HepG2 (cell line): Measurements from ENCODE around the gene SPATA33. TPM values are rescaled to one million over a fixed set of nuclear protein-coding genes. Genes with fewer than 3 reads are reported as not detected.
A peak's percentile ranks its signal among the peaks of the same experiment; 100 is the strongest.

Experiments used
- ATAC-seq: fragments of 200-7000 bp; cut with Tn5 transposase; 3 replicates; pipeline ENCODE4 v1.9.1; 2020; ENCODE audit warnings: mild to moderate bottlenecking, moderate library complexity
- BruUV-seq: library from RNA; stranded (reverse); fragments of 400-500 nt; replicated peaks from 2 replicates; lab custom pipeline; 2021; lab: Mats Ljungman, UMichigan
- CTCF ChIA-PET: fragments of 300-600 bp; formaldehyde crosslinking; extraction: SDS; loops from one replicate; lab custom pipeline; 2021; ENCODE audit warnings: low total read pairs, inconsistent platforms, low intra/inter-chr PET ratio; lab: Yijun Ruan, JAX
- POLR2A ChIA-PET: fragments of 350-600 bp; sonication (Branson Sonifier 250); formaldehyde crosslinking; loops from one replicate; lab custom pipeline; 2020; ENCODE audit warnings: antibody characterized with exemption, inconsistent platforms; lab: Yijun Ruan, JAX
- DNase-seq: peaks from one replicate; pipeline ENCODE4 v3.0.0-alpha.2; 2015; ENCODE audit warnings: low spot score
- FAIRE-seq: peaks from 3 replicates; lab custom pipeline; 2011; peaks lifted over from hg19 to GRCh38; lab: Jason Lieb, UNC
- H2AFZ ChIP-seq: one replicate; pipeline ENCODE4 v1.6.1; 2011; ENCODE audit warnings: low read length, inconsistent platforms
- H3K27ac ChIP-seq: fragments of 300-600 bp; 3 replicates; pipeline ENCODE4 v1.8.0; 2011; ENCODE audit warnings: mixed run types, mild to moderate bottlenecking, mixed read lengths, low read length, inconsistent platforms; ENCODE audit not compliant: insufficient read depth; ENCODE audit errors: extremely low read length
- H3K27me3 ChIP-seq, 2 experiments: fragments of 200-600 bp in 1 of 2; 2 replicates in 1 of 2; 3 replicates in 1 of 2; pipeline versions ENCODE4 v1.6.0 to v1.8.0; 2011; ENCODE audit warnings: low read length in 2 of 2, mild to moderate bottlenecking in 2 of 2, moderate library complexity in 2 of 2, inconsistent platforms in 1 of 2; ENCODE audit not compliant: insufficient read depth in 2 of 2, control insufficient read depth in 1 of 2
- H3K36me3 ChIP-seq, 2 experiments: fragments of 200-600 bp in 1 of 2; replicated peaks in 1 of 2; 2 replicates in 1 of 2; 3 replicates in 1 of 2; pipeline versions ENCODE4 v1.5.1 to v1.8.0; 2011; ENCODE audit warnings: low read length in 2 of 2, inconsistent platforms in 1 of 2; ENCODE audit not compliant: insufficient read depth in 2 of 2, control insufficient read depth in 1 of 2
- H3K4me1 ChIP-seq: 2 replicates; pipeline ENCODE4 v1.5.1; 2012; ENCODE audit warnings: low read length, inconsistent platforms; ENCODE audit not compliant: insufficient read depth
- H3K4me2 ChIP-seq: 2 replicates; pipeline ENCODE4 v1.6.0; 2011; ENCODE audit warnings: low read depth, low read length, inconsistent platforms
- H3K4me3 ChIP-seq, 3 experiments: fragments of 200-600 bp in 1 of 3; sonication (generic), shearing (Covaris generic) in 1 of 3; replicated peaks in 1 of 3; 2 replicates each; pipeline ENCODE4 v1.5.1; 2011 to 2016; ENCODE audit warnings: low read length in 3 of 3, inconsistent platforms in 2 of 3, low read depth in 2 of 3, mild to moderate bottlenecking in 2 of 3, control low read depth in 1 of 3, mixed read lengths in 1 of 3; ENCODE audit not compliant: insufficient read depth in 1 of 3
- H3K79me2 ChIP-seq: one replicate; pipeline ENCODE4 v1.6.1; 2011; ENCODE audit warnings: low read length, inconsistent platforms; ENCODE audit not compliant: insufficient read depth
- H3K9ac ChIP-seq: 2 replicates; pipeline ENCODE4 v1.6.0; 2011; ENCODE audit warnings: mild to moderate bottlenecking, low read depth, low read length, inconsistent platforms; ENCODE audit not compliant: insufficient read depth
- H3K9me3 ChIP-seq: 2 replicates; pipeline ENCODE4 v1.5.1; 2012; ENCODE audit warnings: mild to moderate bottlenecking, low read length
- H4K20me1 ChIP-seq: 2 replicates; pipeline ENCODE4 v1.6.0; 2011; ENCODE audit warnings: inconsistent platforms, mild to moderate bottlenecking, low read length, moderate library complexity; ENCODE audit not compliant: insufficient read depth
- HNF4A ChIP-seq: sonication (generic); formaldehyde crosslinking; IDR thresholded peaks from 2 replicates; pipeline ENCODE4 v1.4.0; 2020; ENCODE audit warnings: missing genetic modification reagents
- NFRKB ChIP-seq: fragments of 450-650 bp; IDR thresholded peaks from 2 replicates; pipeline ENCODE4 v1.6.1; 2017
- PAXIP1 ChIP-seq: sonication (generic); formaldehyde crosslinking; conservative IDR thresholded peaks from 2 replicates; pipeline ENCODE4 v1.4.0; 2020; ENCODE audit warnings: mild to moderate bottlenecking, missing genetic modification reagents, moderate library complexity
- RELA ChIP-seq: sonication (generic); formaldehyde crosslinking; IDR thresholded peaks from 2 replicates; pipeline ENCODE4 v1.4.0; 2020; ENCODE audit warnings: missing genetic modification reagents
- SIN3B ChIP-seq: fragments of 150-350 bp; IDR thresholded peaks from 2 replicates; pipeline ENCODE4 v1.6.1; 2014; ENCODE audit warnings: low read length
- SNAI1 ChIP-seq: sonication (generic); formaldehyde crosslinking; IDR thresholded peaks from 2 replicates; pipeline ENCODE4 v1.5.0; 2020; ENCODE audit warnings: mild to moderate bottlenecking, missing genetic modification reagents, borderline replicate concordance
- TARDBP ChIP-seq: sonication (generic); formaldehyde crosslinking; IDR thresholded peaks from 2 replicates; pipeline ENCODE4 v1.8.0; 2022; ENCODE audit warnings: mild to moderate bottlenecking, missing genetic modification reagents
- ZBTB38 ChIP-seq: sonication (generic); formaldehyde crosslinking; IDR thresholded peaks from 2 replicates; pipeline ENCODE4 v1.5.1; 2020; ENCODE audit warnings: mild to moderate bottlenecking, missing genetic modification reagents
- ZHX2 ChIP-seq, 2 experiments: sonication (generic) in 1 of 2; formaldehyde crosslinking in 1 of 2; IDR thresholded peaks; 2 replicates each; pipeline versions ENCODE4 v1.6.1 to v1.9.0; 2014 to 2022; ENCODE audit warnings: antibody characterized with exemption in 1 of 2, borderline replicate concordance in 1 of 2, inconsistent platforms in 1 of 2, low read depth in 1 of 2, missing genetic modification reagents in 1 of 2
- ZNF687 ChIP-seq: sonication (generic); formaldehyde crosslinking; IDR thresholded peaks from 2 replicates; pipeline ENCODE4 v1.5.1; 2020; ENCODE audit warnings: mild to moderate bottlenecking, missing genetic modification reagents, moderate library complexity
- ZNF816 ChIP-seq: sonication (generic); formaldehyde crosslinking; IDR thresholded peaks from 2 replicates; pipeline ENCODE4 v1.8.0; 2022; ENCODE audit warnings: missing genetic modification reagents, mild to moderate bottlenecking, borderline replicate concordance
- WGBS: methylation state at CpG from one replicate; pipeline ENCODE4 v1.1.6; 2017; ENCODE audit warnings: low lambda C conversion rate; 5-methylcytosine and 5-hydroxymethylcytosine counted together
- in situ Hi-C: cut with HindIII; loops from 2 replicates; pipeline ENCODE4 v1.10.0; 2017; ENCODE audit warnings: low pct_unique_long_range_greater_than_20kb; ENCODE audit not compliant: extremely low pct_ligation_motif_present
- intact Hi-C: fragments of 100-400 bp; cut with micrococcal nuclease; formaldehyde crosslinking; loops from one replicate; pipeline ENCODE4 v1.10.0; 2022; ENCODE audit not compliant: unreplicated experiment
- polyA plus RNA-seq, 8 experiments: library from polyadenylated mRNA; depleted of rRNA in 3 of 8; stranded (reverse) in 7 of 8; unstranded in 1 of 8; fragments of >200 nt; fragmentation: Illumina TruSeq in 4 of 8; extraction: Trizol in 4 of 8; gene quantifications; 2 replicates each; pipeline versions ENCODE4 v1.2.1 to v1.2.3, GENCODE V29; 2011 to 2016; ENCODE audit warnings: low read depth in 4 of 8, missing spikeins in 1 of 8, mixed read lengths in 1 of 8; ENCODE audit not compliant: insufficient read depth in 1 of 8
- total RNA-seq, 5 experiments: library from RNA; depleted of rRNA; stranded (reverse); fragments of >200 nt; fragmentation: Illumina TruSeq; extraction: Trizol; gene quantifications; 2 replicates each; pipeline ENCODE4 v1.2.3, GENCODE V29; 2016; ENCODE audit warnings: low read depth in 1 of 5

The SPATA33 gene
- total and polyA plus RNA-seq, 2 of the 13 experiments (the other 11 are each of a cell fraction or from before 2014, with no cell fraction given), result 5.7 to 11.0 TPM

GRCh38 chr16:89668790-89669158, 11.1 kb downstream of the SPATA33 start:
- no peaks in the 10 kb centered on the region for H4K20me1 ChIP-seq
- CTCF ChIA-PET, result no interaction called here
- H3K79me2 ChIP-seq, result no peaks in the 10 kb centered on the region
- H3K4me3 ChIP-seq, result no peak overlapping the region
- no peak overlapping the region for H3K27ac ChIP-seq
- no peaks in the 10 kb centered on the region for H3K27me3 ChIP-seq
- intact Hi-C loops, result no loop called here
- peaks cover 12% of the 10 kb centered on the region; the same call in 1 of the 2 replicates for H3K9me3 ChIP-seq
- BruUV-seq, result no TSS peak
- no peak overlapping the region for H2AFZ ChIP-seq
- DNase-seq, result no peak
- POLR2A ChIA-PET, result interaction anchor here (1.0 to 1.6 kb wide), 2 partner anchors 24 to 32 kb away, joined by 3 to 4 read pairs; no protein-coding TSS in a partner anchor
- peaks cover 26% of the 10 kb centered on the region for H3K4me1 ChIP-seq
- in situ Hi-C loops, result no loop called here
- H3K4me2 ChIP-seq, result peak overlapping the region; percentile 21; the same call in 1 of the 2 replicates
- peak; percentile 51 for ATAC-seq
- H3K36me3 ChIP-seq, result peaks cover 3 to 5% of the 10 kb centered on the region in 2 experiments; a peak in 2 of 5 replicates
- peak; percentile 56 for FAIRE-seq
- WGBS, result 28% methylated on average over 5 of the region's 5 CpGs
- H3K9ac ChIP-seq, result no peak overlapping the region
- TF ChIP-seq PAXIP1 (CRISPR knock-in tag) (0 out of 2 replicates have a peak, but pooled peaks have one; percentile 13), ZNF687 (CRISPR knock-in tag) (peak; percentile 64), SNAI1 (CRISPR knock-in tag) (no peak), SIN3B (no peak), ZBTB38 (CRISPR knock-in tag) (peak; percentile 49), RELA (CRISPR knock-in tag) (no peak), ZHX2 (IDR thresholded peaks at IDR 0.05; ENCODE audit: low read depth) (no peak), ZHX2 (CRISPR knock-in tag; IDR thresholded peaks at IDR 0.05; ENCODE audit: borderline replicate concordance) (no peak), NFRKB (no peak), HNF4A (CRISPR knock-in tag) (peak; percentile 54), TARDBP (no peak), ZNF816 (CRISPR knock-in tag) (no peak)
